ENCODE results near the gene ZNF229.
"Not testable (repeated sequence)": the region's sequence is repeated elsewhere in the genome, so short reads cannot be mapped to it uniquely, and the experiment has no call there.

Gene ZNF229

DNA sequence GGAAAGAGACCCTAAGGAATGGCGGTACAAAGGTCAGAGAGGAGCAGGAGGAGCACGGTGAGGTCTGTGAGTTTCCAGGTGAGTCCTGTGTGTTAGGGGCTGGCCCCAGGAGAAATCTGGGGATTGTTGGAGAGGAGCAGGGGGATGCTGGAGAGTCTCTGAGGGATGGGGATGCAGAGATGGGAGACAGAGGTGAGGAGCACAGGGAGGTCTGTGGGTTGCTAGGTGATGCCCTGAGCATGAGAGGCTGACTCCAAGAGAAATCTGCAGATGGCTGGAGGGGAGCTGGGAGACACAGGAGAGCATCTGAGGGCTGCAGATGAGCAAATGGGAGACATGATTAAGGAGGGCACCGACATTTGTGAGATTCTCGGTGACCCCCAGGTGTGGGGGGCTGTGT, 4.1 kb upstream of the ZNF229 start:
- in situ Hi-C loops (cut with HindIII; ENCODE audit: low sequenced_read_pairs): no loop called here
- TF ChIP-seq, protein P1, sequence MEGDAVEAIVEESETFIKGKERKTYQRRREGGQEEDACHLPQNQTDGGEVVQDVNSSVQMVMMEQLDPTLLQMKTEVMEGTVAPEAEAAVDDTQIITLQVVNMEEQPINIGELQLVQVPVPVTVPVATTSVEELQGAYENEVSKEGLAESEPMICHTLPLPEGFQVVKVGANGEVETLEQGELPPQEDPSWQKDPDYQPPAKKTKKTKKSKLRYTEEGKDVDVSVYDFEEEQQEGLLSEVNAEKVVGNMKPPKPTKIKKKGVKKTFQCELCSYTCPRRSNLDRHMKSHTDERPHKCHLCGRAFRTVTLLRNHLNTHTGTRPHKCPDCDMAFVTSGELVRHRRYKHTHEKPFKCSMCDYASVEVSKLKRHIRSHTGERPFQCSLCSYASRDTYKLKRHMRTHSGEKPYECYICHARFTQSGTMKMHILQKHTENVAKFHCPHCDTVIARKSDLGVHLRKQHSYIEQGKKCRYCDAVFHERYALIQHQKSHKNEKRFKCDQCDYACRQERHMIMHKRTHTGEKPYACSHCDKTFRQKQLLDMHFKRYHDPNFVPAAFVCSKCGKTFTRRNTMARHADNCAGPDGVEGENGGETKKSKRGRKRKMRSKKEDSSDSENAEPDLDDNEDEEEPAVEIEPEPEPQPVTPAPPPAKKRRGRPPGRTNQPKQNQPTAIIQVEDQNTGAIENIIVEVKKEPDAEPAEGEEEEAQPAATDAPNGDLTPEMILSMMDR (IDR thresholded peaks at IDR 0.05; ENCODE audit: low read depth, low read length): no peak
- H3K4me3 ChIP-seq (ENCODE audit: low read depth, low read length): no peak overlapping the region
- no peak for DNase-seq (ENCODE audit: low read depth, low spot score)

DNA sequence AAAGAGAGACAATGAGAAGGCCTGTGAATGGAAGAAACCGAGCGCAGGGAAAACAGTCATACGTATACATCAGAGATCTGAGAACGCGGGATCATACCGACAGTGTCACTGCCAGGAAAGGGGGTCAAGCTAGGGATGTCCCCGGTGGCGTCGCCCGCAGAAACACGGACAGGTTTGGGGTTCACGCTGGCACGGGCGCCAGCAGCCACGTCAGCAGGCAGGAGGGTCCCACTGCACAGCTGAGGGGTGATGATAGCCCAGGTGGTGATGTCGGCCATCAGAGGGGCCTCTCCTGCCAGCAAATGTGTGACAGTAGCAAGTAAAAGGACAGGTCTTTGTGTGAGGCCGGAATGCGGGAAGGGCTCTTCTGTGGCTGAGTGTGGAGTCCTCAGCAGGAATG, 3.4 kb upstream of the ZNF229 start:
- TF ChIP-seq, protein P1 (IDR thresholded peaks at IDR 0.05; ENCODE audit: low read depth, low read length): no peak
- no peak for DNase-seq (ENCODE audit: low read depth, low spot score)
- in situ Hi-C loops (cut with HindIII; ENCODE audit: low sequenced_read_pairs): no loop called here
- H3K4me3 ChIP-seq (ENCODE audit: low read depth, low read length): no peak overlapping the region

DNA sequence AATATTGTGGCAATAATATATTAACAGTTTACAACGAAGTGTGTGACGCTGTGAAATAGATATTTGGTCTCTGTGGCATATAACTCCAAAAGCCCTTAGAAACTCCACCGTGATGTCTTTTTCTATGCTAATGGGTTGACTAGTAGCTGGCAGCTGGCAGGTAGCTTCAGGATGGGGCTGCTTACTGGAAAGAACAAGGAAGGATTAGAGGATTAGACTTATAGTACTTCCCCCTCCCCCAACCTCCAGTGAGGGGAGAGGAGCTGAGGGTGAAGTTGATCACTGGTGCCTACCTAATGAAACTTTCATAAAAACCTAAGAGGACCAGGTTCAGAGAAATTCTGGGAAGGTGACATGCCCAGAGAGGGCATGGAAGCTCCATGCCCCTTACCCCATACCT, 9.8 kb downstream of the ZNF229 start:
- DNase-seq (ENCODE audit: low read depth, low spot score): no peak
- in situ Hi-C loops (cut with HindIII; ENCODE audit: low sequenced_read_pairs): no loop called here
- no peak overlapping the region for H3K4me3 ChIP-seq (ENCODE audit: low read depth, low read length)
- TF ChIP-seq, protein P1 (IDR thresholded peaks at IDR 0.05; ENCODE audit: low read depth, low read length): no peak

DNA sequence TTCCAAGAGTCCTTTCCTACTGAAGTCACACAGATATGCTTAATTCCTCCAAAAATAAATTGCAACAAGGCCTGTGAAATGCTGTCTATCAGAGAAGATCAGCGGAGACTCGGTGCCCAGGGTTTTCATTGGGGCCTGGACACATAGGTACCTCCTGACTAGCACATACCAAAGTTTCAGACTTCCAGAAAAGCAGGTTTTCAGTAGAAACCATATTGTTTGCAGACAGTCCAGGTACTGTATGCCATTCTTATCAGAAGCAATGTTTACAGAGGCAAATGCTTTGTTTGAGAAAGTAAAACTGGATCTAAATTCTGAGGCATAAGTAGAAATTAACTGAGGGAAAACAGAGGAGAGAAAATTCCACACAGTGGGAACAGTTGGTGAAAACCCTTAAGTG, 12.8 kb downstream of the ZNF229 start:
- no peak for DNase-seq (ENCODE audit: low read depth, low spot score)
- TF ChIP-seq, protein P1 (IDR thresholded peaks at IDR 0.05; ENCODE audit: low read depth, low read length): no peak
- in situ Hi-C loops (cut with HindIII; ENCODE audit: low sequenced_read_pairs): no loop called here
- H3K4me3 ChIP-seq (ENCODE audit: low read depth, low read length): no peak overlapping the region

DNA sequence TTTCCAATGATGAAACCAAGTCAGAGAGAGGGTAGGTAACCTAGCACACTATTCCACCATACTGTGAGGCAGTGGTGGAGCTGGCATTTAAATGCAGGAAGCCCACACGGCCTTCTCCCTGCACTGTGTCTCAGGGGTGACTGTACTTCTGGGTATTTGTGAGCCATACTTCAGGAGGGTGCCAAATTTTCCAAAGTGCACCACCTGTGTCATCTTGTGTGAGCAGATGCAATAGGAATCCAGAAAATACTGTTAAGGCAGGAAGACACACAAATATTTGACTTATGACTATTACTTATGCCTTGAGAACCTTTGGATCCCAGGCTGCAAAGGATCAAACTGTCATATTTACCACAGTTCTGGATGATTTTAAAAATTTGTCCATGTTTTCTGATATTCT, 17.3 kb downstream of the ZNF229 start:
- no peak for DNase-seq (ENCODE audit: low read depth, low spot score)
- in situ Hi-C loops (cut with HindIII; ENCODE audit: low sequenced_read_pairs): no loop called here
- no peak overlapping the region for H3K4me3 ChIP-seq (ENCODE audit: low read depth, low read length)
- TF ChIP-seq, protein P1 (IDR thresholded peaks at IDR 0.05; ENCODE audit: low read depth, low read length): no peak

DNA sequence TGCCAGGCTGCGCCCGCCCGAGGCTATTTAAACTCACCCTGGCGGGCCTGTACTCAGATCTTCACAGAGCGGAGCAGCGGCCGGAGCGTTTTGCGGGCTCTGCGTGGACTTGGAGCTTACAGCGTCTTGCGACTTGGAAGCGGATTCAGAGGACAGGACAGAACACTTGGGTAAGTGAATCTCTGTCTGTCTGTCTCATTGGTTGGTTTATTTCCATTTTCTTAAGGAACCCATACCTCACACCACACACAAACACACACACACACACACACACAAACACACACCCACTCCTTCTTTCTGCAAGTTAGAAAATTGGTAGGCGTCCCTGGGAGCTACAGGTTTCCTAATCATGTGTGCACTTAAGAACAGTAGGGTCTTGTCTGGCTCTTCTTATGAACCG, 32.7 kb downstream of the ZNF229 start:
- in situ Hi-C loops (cut with HindIII; ENCODE audit: low sequenced_read_pairs); H3K4me3 ChIP-seq (ENCODE audit: low read depth, low read length); DNase-seq (ENCODE audit: low read depth, low spot score): not testable (repeated sequence)

DNA sequence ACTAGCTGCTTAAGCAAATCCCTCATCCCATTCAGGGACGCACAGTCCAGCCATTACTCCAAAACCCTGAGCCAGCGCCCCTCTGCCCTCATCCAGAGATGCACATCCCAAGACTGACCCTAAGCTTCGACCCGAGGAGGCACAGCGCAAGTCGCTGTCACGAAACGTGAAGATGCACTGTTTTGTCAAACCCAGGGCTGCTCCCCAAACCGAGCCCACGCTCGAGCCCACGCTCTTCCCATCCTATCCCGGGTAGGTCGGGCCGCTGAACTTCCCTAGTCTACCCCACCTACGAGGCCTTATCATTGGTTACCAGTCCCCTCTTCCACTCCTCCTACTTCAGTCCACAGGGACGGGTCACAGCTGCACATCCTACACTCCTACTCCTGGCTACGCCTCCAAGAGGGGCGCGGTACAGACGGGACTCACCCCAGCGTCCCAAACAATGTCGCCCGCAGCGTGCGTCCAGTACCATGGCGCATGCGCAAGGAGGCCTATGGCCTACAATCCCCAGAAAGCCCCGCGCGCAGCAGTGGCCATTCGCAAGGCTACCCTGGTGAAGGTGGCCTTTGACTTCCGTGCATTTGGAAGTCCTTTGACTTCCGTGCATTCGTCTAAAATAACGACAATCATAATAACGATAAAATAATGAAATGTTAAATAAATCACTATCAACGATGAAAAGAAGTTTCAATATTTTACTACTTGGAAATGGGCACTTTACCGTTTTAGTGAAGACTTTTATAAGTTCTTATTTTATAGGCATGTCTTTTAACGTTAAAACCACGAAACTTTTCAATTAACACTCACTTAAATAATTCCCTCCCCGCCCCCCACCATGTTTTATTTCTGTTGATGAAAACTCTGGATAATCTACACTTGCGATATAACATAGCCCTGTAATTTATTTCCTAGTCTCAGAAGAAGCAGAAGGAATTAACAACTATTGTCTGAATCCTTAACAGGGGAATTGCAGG, 46.8 kb downstream of the ZNF229 start, which contains the start of gene ZNF285:
TSS of gene ZNF285 (minus strand) at position 470 of the 977 bp plus-strand sequence. CDS start 4,395 bp downstream, outside the sequence.
- in situ Hi-C loops (cut with HindIII; ENCODE audit: low sequenced_read_pairs): no loop called here
- TF ChIP-seq, protein P1 (IDR thresholded peaks at IDR 0.05; ENCODE audit: low read depth, low read length): no peak
- H3K4me3 ChIP-seq (ENCODE audit: low read depth, low read length): peak within 1 kb of the TSS; percentile 67
- peak; percentile 96 for DNase-seq (ENCODE audit: low read depth, low spot score)

DNA sequence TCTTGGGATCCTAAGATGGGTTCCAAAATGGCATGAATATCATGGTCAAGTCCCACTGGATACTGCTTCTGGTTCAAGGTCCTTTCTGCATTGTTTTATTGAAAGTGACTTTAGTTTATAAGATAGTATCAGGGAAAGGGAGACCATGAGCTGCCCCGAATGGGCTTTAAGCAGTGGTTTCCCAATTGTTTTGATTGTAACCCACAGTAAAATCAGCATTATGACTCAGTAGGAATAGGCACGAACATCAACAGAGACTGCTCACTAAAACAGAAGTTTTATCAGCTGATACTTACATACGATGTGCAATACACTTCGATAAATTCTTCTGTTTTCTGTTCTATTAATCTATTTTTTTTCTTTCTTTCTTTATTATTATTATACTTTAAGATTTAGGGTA, 59.0 kb downstream of the ZNF229 start:
- DNase-seq (ENCODE audit: low read depth, low spot score); H3K4me3 ChIP-seq (ENCODE audit: low read depth, low read length); in situ Hi-C loops (cut with HindIII; ENCODE audit: low sequenced_read_pairs): not testable (repeated sequence)
